ENCODE results near the gene BACH2. TPM values are rescaled to one million over a fixed set of nuclear protein-coding genes. Genes with fewer than 3 reads are reported as not detected.
"Not testable (repeated sequence)": the region's sequence is repeated elsewhere in the genome, so short reads cannot be mapped to it uniquely, and the experiment has no call there.

BACH2 gene
- total RNA-seq, 1 donor, result under 0.01 TPM

DNA sequence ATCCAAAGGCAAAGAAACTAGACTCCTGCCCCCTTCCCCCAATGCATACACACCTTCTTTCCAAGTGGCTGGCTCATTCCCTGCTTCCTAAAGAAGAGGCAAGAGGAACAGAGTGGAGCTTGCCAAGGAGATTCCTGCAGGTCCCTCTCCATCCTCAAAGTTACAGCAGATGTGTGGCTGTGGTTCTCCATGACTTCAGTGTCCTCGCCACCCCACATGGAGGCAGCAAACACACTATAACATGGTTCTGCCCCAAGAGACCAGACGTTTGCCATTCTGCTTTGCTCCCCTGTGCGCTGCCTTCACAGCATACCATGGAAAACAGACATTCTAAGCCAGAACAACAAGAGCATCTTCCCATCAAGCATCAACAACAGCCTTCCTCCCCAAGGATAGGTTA lies 84.4 kb downstream of the BACH2 start:
- H3K4me3 ChIP-seq (ENCODE audit: low read depth, low read length), result no peak overlapping the region
- DNase-seq (ENCODE audit: low read depth), result no peak
- TF ChIP-seq, protein P1, sequence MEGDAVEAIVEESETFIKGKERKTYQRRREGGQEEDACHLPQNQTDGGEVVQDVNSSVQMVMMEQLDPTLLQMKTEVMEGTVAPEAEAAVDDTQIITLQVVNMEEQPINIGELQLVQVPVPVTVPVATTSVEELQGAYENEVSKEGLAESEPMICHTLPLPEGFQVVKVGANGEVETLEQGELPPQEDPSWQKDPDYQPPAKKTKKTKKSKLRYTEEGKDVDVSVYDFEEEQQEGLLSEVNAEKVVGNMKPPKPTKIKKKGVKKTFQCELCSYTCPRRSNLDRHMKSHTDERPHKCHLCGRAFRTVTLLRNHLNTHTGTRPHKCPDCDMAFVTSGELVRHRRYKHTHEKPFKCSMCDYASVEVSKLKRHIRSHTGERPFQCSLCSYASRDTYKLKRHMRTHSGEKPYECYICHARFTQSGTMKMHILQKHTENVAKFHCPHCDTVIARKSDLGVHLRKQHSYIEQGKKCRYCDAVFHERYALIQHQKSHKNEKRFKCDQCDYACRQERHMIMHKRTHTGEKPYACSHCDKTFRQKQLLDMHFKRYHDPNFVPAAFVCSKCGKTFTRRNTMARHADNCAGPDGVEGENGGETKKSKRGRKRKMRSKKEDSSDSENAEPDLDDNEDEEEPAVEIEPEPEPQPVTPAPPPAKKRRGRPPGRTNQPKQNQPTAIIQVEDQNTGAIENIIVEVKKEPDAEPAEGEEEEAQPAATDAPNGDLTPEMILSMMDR (IDR thresholded peaks at IDR 0.05; ENCODE audit: insufficient read depth, low read depth, low read length), result no peak

DNA sequence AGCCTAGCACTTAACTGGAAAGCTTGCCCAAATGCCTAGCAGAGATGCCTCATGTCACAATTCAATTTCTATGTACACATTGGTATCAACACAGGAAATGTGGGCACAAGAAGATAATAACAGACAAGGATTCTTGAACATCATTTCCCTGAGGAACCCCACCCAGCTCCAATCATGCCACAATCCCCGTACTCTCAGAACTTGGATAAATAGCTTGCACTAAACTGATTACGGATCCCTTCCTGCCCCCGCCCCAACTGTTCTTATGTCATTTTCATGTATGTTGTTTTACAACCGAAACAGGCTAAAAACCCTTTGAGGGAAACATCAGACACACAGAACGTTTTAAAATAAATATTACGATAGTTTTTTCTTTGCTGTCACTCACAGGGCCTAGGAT lies 87.1 kb downstream of the BACH2 start:
- DNase-seq (ENCODE audit: low read depth), result no peak
- no peak overlapping the region for H3K4me3 ChIP-seq (ENCODE audit: low read depth, low read length)
- TF ChIP-seq, protein P1 (IDR thresholded peaks at IDR 0.05; ENCODE audit: insufficient read depth, low read depth, low read length), result no peak

DNA sequence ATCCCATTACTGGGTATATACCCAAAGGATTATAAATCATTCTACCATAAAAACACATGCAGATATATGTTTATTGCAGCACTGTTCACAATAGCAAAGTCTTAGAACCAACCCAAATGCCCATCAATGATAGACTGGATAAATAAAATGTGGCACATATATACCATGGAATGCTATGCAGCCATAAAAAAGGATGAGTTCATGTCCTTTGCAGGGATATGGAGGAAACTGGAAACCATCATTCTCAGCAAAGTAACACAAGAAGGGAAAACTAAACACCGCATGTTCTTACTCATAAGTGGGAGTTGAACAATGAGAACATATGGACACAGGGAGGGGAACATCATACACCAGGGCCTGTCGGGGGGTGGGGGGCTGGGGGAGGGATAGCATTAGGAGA lies 88.0 kb downstream of the BACH2 start:
- H3K4me3 ChIP-seq (ENCODE audit: low read depth, low read length); DNase-seq (ENCODE audit: low read depth): not testable (repeated sequence)

DNA sequence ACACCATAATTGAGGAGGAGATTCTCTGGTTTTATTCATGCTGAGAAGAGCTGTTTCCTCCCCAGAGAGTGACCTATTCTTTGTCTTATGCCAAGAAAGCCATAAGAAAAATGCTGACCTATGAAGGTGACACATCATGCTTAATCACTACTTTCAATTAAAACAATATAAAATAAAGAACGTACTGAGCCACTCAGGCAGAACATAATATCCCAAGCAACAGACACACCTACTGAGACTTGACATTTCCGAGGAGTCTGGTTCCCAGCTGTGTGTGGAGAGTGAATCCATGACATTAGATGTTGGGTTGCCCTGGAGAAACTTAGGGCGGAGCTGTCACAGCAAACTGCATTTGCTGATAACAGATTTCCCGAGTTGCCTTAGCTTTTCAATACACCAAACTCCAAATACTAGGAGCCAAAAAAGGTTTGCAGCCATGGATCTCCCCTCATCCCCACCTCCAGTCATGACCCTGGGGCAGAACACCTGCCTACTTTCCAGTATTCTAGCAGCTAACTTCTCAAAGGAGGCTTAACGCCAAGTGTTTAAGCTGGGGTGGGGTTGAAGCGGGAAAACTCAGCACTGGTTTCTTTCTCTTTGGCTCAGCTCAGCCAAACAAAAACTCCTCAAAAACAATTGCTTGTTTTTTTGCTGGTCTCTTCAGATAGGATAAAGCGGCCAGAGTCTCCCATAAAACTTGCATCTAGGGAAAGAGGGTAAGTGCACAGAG lies 92.2 kb downstream of the BACH2 start:
- TF ChIP-seq, protein P1 (IDR thresholded peaks at IDR 0.05; ENCODE audit: insufficient read depth, low read depth, low read length), result no peak
- DNase-seq (ENCODE audit: low read depth), result no peak
- no peak overlapping the region for H3K4me3 ChIP-seq (ENCODE audit: low read depth, low read length)

DNA sequence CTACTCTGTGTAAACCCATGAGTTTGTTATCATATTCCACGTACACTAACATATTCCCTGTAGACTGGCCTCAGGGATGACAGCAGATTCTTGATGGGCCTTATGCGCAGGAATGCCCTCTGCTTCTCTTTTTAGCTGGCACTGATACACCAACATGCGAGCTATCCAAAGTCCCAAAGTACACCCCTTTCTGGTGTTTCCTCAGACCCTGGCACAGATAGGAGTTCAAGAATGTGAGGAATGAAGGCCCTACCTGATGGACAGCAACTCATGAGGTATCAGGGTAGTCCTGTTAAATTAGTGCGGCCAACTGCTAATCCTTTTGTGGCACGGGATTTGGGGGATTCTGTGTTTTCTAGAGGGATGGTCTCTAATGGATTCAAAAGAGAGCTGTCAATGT lies 93.0 kb downstream of the BACH2 start:
- no peak overlapping the region for H3K4me3 ChIP-seq (ENCODE audit: low read depth, low read length)
- DNase-seq (ENCODE audit: low read depth), result no peak
- TF ChIP-seq, protein P1 (IDR thresholded peaks at IDR 0.05; ENCODE audit: insufficient read depth, low read depth, low read length), result no peak

DNA sequence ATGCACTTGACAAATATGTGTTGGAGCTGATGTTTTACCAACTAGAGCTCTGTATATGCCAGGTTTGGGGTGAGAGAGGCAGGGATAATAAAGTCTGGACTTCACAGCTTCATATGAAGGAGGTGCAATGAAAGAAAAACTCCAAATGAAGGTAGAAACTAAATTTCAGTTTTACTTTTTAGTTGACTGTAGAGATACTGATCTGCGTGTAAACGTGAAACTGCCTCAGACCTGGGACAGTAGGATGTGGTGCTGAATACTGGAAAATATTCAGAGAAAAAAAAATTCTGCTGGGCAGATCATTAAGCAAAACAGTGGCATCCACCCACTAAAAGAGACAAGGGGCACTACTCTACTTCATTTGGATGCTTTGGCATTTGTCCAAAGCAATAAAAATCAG lies 94.5 kb downstream of the BACH2 start:
- TF ChIP-seq, protein P1 (IDR thresholded peaks at IDR 0.05; ENCODE audit: insufficient read depth, low read depth, low read length), result no peak
- DNase-seq (ENCODE audit: low read depth), result no peak
- H3K4me3 ChIP-seq (ENCODE audit: low read depth, low read length), result no peak overlapping the region

DNA sequence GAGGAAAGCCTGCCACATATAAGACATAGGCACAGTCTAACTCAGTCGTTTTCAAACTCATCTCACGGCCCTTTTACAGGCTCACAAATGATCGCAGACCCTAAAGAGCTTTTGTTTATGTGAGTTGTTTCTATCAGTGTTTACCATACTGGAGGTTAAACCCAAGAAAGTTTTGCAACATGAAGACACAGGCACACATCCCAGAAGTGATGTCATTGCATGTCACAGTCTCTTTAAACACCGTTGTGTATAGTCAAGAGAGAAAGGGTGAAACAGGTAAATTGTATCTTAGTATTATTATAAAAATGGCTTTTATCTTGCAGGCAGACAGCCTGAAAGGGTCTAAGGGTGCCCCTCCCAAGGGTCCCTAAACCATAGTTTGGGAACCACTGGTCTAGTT lies 96.7 kb downstream of the BACH2 start:
- TF ChIP-seq, protein P1 (IDR thresholded peaks at IDR 0.05; ENCODE audit: insufficient read depth, low read depth, low read length), result no peak
- peak; percentile 56 for DNase-seq (ENCODE audit: low read depth)

More for the DNA sequence above, 96.7 kb downstream of the BACH2 start:
- no peak overlapping the region for H3K4me3 ChIP-seq (ENCODE audit: low read depth, low read length)

Measured in fibroblast of villous mesenchyme (primary cell).